GM23338 (cell line): Measurements from ENCODE around the gene SRP68. TPM values are rescaled to one million over a fixed set of nuclear protein-coding genes. Genes with fewer than 3 reads are reported as not detected.
A peak's percentile ranks its signal among the peaks of the same experiment; 100 is the strongest.

Experiments used
- ATAC-seq: fragments of 200-7000 bp; cut with Tn5 transposase; 3 replicates; pipeline ENCODE4 v1.9.1; 2020
- DNase-seq: peaks from one replicate; pipeline ENCODE4 v3.0.0-alpha.2; 2015; ENCODE audit warnings: low spot score
- H2AFZ ChIP-seq: fragments of 200-600 bp; sonication (generic); 2 replicates; pipeline ENCODE4 v1.8.0; 2016; ENCODE audit warnings: antibody characterized with exemption, mild to moderate bottlenecking, moderate library complexity
- H3F3A ChIP-seq: fragments of 200-600 bp; sonication (generic); replicated peaks from 2 replicates; pipeline ENCODE4 v1.8.0; 2017; ENCODE audit warnings: antibody characterized with exemption, mixed run types, low read depth
- H3K27ac ChIP-seq: fragments of 200-600 bp; sonication (generic); 2 replicates; pipeline ENCODE4 v1.6.1; 2016; ENCODE audit warnings: low read depth
- H3K27me3 ChIP-seq: fragments of 200-600 bp; sonication (generic); 2 replicates; pipeline ENCODE4 v1.8.0; 2016; ENCODE audit warnings: mild to moderate bottlenecking, mixed run types, moderate library complexity; ENCODE audit not compliant: insufficient read depth
- H3K36me3 ChIP-seq: fragments of 200-600 bp; sonication (generic); 2 replicates; pipeline ENCODE4 v1.8.0; 2016; ENCODE audit warnings: mild to moderate bottlenecking; ENCODE audit not compliant: insufficient read depth
- H3K4me1 ChIP-seq: fragments of 200-600 bp; sonication (generic); 2 replicates; pipeline ENCODE4 v1.8.0; 2016; ENCODE audit warnings: mild to moderate bottlenecking, moderate library complexity; ENCODE audit not compliant: insufficient read depth
- H3K4me2 ChIP-seq: fragments of 200-600 bp; sonication (generic); 2 replicates; pipeline ENCODE4 v1.7.1; 2017; ENCODE audit warnings: mixed run types
- H3K4me3 ChIP-seq: fragments of 200-600 bp; sonication (generic); 2 replicates; pipeline ENCODE4 v1.6.1; 2016; ENCODE audit warnings: mixed run types
- H3K79me2 ChIP-seq: fragments of 200-600 bp; sonication (generic); replicated peaks from 2 replicates; pipeline ENCODE4 v1.8.0; 2017; ENCODE audit warnings: mild to moderate bottlenecking; ENCODE audit not compliant: insufficient read depth
- H3K9me2 ChIP-seq: fragments of 200-600 bp; sonication (generic); 2 replicates; pipeline ENCODE4 v1.8.0; 2017; ENCODE audit not compliant: insufficient read depth
- H4K20me1 ChIP-seq: fragments of 200-600 bp; sonication (generic); replicated peaks from 2 replicates; pipeline ENCODE4 v1.8.0; 2017; ENCODE audit warnings: mild to moderate bottlenecking; ENCODE audit not compliant: insufficient read depth
- H3K27ac Mint-ChIP-seq: 2 replicates; pipeline ENCODE4 v1.8.0; 2020; ENCODE audit warnings: inconsistent platforms, mild to moderate bottlenecking, moderate library complexity, mixed read lengths
- H3K27me3 Mint-ChIP-seq: 3 replicates; pipeline ENCODE4 v1.8.0; 2022; ENCODE audit warnings: low read depth, mild to moderate bottlenecking, moderate library complexity, mixed read lengths, inconsistent platforms; ENCODE audit not compliant: insufficient read depth, poor library complexity
- H3K36me3 Mint-ChIP-seq: 3 replicates; pipeline ENCODE4 v1.8.0; 2021; ENCODE audit warnings: low read depth, mild to moderate bottlenecking, inconsistent platforms, moderate library complexity, mixed read lengths
- H3K4me1 Mint-ChIP-seq: 3 replicates; pipeline ENCODE4 v1.8.0; 2020; ENCODE audit warnings: mild to moderate bottlenecking, inconsistent platforms, mixed read lengths
- H3K4me3 Mint-ChIP-seq: 3 replicates; pipeline ENCODE4 v1.8.0; 2021; ENCODE audit warnings: moderate library complexity, mild to moderate bottlenecking, inconsistent platforms, mixed read lengths
- H3K9me3 Mint-ChIP-seq: 3 replicates; pipeline ENCODE4 v1.8.0; 2020; ENCODE audit warnings: moderate library complexity, mild to moderate bottlenecking, inconsistent platforms, mixed read lengths
- CREB1 ChIP-seq: fragments of 250-450 bp; sonication (Bioruptor Pico); IDR thresholded peaks from 2 replicates; pipeline ENCODE4 v1.5.0; 2020; ENCODE audit warnings: low read depth, mild to moderate bottlenecking, moderate library complexity
- JUNB ChIP-seq: IDR thresholded peaks from one replicate; pipeline ENCODE4 v1.6.1; 2016; ENCODE audit warnings: antibody characterized with exemption; ENCODE audit not compliant: unreplicated experiment
- NANOG ChIP-seq: IDR thresholded peaks from 2 replicates; pipeline ENCODE4 v1.6.1; 2016; ENCODE audit warnings: antibody characterized with exemption, borderline replicate concordance
- STAT1 ChIP-seq: IDR thresholded peaks from one replicate; pipeline ENCODE4 v1.6.1; 2016; ENCODE audit warnings: antibody characterized with exemption; ENCODE audit not compliant: unreplicated experiment
- ZNF114 ChIP-seq: fragments of 250-450 bp; sonication (Bioruptor Pico); IDR thresholded peaks from 2 replicates; pipeline ENCODE4 v1.5.0; 2020; ENCODE audit warnings: mild to moderate bottlenecking, moderate library complexity
- polyA plus RNA-seq: library from polyadenylated mRNA; unstranded; fragments of >200 nt; fragmentation: Nextera tagmentation; extraction: Ambion mirVana; gene quantifications from 2 replicates; pipeline ENCODE4 v1.2.1, GENCODE V29; 2016
- total RNA-seq: library from RNA; depleted of rRNA; stranded (reverse); fragments of >200 nt; shearing (Covaris generic); gene quantifications from 2 replicates; pipeline ENCODE4 v1.2.3, GENCODE V29; 2014
- TF ChIP-seq, protein P1 (sequence below): fragments of 250-450 bp; sonication (Bioruptor Pico); IDR thresholded peaks from 2 replicates; pipeline ENCODE4 v1.5.0; 2020; ENCODE audit warnings: mild to moderate bottlenecking, moderate library complexity
- TF ChIP-seq, protein P2 (sequence below), 2 experiments: fragments of 200-600 bp in 1 of 2; sonication (generic) in 1 of 2; conservative IDR thresholded peaks; 2 replicates each; pipeline versions ENCODE4 v1.5.1 to v1.6.1; 2016 to 2017; ENCODE audit warnings: antibody characterized with exemption in 2 of 2, low read depth in 2 of 2, mild to moderate bottlenecking in 2 of 2, moderate library complexity in 1 of 2

The SRP68 gene
- total and polyA plus RNA-seq, 2 experiments from 2014 or later, result 30.7 to 62.8 TPM

DNA sequence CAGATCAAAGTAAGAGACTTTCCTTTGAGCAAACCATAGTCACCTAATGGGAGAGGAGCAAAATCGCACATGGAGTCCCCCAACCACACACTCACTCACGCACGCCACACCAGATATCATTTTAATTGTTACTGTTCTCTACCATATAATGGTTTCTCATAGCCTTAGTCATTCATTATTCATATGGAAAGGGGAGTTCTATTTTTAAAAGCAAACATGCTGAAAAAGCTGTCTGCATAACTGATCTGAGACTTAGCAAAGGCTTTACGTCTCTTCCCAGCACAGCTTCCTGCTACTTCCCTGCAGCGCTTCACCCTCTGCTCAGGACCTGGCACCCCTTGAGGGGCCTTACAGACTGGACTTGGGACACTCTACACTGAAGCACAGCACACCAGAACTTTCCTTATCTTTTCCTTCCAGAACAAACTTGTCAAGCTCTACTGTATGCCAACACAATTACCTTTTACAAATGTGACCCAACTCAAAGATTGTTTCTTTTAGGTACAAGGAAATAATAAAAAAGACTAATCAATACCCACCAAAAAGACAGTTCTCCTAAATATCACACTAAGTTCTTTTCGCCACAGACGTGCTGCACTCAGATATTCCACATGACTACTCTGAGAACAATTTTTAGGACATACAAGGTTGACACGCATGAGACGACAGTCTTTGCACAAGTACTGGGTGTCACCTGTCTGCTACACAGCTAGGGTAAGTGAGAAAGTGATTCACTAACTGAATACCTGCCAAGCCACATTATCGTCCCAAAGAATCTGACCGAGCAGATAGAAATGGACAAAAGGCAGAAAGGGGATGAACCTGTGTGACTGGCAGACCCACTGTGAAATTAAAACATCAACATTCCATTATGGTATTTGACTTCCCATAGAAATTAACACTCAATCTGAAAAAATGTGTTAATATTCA lies 21.5 kb downstream of the SRP68 start:
- H3F3A ChIP-seq, result peaks cover 12% of the 10 kb centered on the region; the same call in 1 of the 2 replicates
- Mint-ChIP-seq H3K36me3 (peaks cover 62% of the 10 kb centered on the region), H3K9me3 (no peaks in the 10 kb centered on the region), H3K4me3 (no peak overlapping the region), H3K27me3 (peaks cover 1% of the 10 kb centered on the region), H3K27ac (no peak overlapping the region; the same call in 1 of the 2 replicates), H3K4me1 (peaks cover 5% of the 10 kb centered on the region; the same call in 2 of the 3 replicates)
- no peak for TF ChIP-seq JUNB
- no peak for TF ChIP-seq CREB1 (CRISPR knock-in tag)
- TF ChIP-seq NANOG, result no peak
- no peaks in the 10 kb centered on the region for H3K9me2 ChIP-seq
- DNase-seq (no peak), ATAC-seq (no peak)
- no peaks in the 10 kb centered on the region for H3K27me3 ChIP-seq
- H3K79me2 ChIP-seq, result peaks cover 14% of the 10 kb centered on the region; the same call in 1 of the 2 replicates
- H2AFZ ChIP-seq, result no peak overlapping the region
- H3K4me1 ChIP-seq, result peaks cover 9% of the 10 kb centered on the region; the same call in 1 of the 2 replicates
- peak overlapping the region; percentile 74; the same call in 1 of the 2 replicates for H3K27ac ChIP-seq
- no peak overlapping the region for H3K4me2 ChIP-seq
- no peak overlapping the region for H3K4me3 ChIP-seq
- peaks cover 15% of the 10 kb centered on the region for H4K20me1 ChIP-seq
- peaks cover 35% of the 10 kb centered on the region for H3K36me3 ChIP-seq

DNA sequence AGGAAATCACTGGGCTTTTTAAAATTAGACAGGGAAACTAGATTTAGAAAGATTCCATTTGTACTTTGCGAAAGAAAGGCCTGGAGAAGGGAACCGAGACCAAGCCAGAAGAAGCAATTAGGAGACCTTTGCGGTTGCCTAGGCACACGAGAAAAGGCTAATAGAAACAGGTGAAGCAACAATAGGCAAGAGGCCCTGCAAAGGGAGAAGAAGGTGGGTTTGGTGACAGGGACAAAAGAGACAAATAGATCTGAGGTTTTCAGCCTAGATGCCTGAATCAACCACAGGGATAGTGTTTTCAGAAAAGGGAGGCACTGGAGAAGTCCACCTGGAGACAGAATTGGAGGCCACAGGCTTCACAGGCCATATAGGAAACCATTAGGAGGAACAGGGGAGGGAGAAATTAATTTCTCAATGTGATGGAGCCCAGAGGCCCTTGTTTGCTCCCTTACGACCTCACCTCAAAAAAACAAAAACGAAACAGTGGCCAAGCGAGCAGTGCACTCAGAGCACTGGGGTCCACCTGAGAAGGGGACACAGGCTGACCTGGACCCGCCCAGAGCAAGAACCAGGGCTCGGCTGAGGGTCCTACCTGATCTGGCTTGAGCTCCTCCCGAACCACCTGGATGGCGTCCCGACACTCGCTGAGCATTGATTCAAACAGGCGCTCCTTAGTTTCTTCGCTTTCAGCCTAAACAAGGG lies 22.3 kb downstream of the SRP68 start:
- Histone ChIP-seq H3K27me3 (no peaks in the 10 kb centered on the region), H3F3A (peaks cover 12% of the 10 kb centered on the region; the same call in 1 of the 2 replicates), H3K79me2 (peaks cover 14% of the 10 kb centered on the region; the same call in 1 of the 2 replicates), H3K4me3 (no peak overlapping the region), H4K20me1 (peaks cover 15% of the 10 kb centered on the region), H3K27ac (peak overlapping the region; percentile 74), H2AFZ (no peak overlapping the region), H3K36me3 (peaks cover 35% of the 10 kb centered on the region), H3K4me1 (peaks cover 9% of the 10 kb centered on the region; the same call in 1 of the 2 replicates), H3K9me2 (no peaks in the 10 kb centered on the region), H3K4me2 (no peak overlapping the region)
- Mint-ChIP-seq H3K27ac (no peak overlapping the region; the same call in 1 of the 2 replicates), H3K4me3 (no peak overlapping the region), H3K4me1 (peaks cover 5% of the 10 kb centered on the region; the same call in 2 of the 3 replicates), H3K27me3 (peaks cover 1% of the 10 kb centered on the region), H3K9me3 (no peaks in the 10 kb centered on the region), H3K36me3 (peaks cover 66% of the 10 kb centered on the region)
- no peak for DNase-seq
- ATAC-seq, result no peak
- TF ChIP-seq NANOG, result no peak
- TF ChIP-seq ZNF114 (CRISPR knock-in tag), result no peak
- TF ChIP-seq, protein P1, sequence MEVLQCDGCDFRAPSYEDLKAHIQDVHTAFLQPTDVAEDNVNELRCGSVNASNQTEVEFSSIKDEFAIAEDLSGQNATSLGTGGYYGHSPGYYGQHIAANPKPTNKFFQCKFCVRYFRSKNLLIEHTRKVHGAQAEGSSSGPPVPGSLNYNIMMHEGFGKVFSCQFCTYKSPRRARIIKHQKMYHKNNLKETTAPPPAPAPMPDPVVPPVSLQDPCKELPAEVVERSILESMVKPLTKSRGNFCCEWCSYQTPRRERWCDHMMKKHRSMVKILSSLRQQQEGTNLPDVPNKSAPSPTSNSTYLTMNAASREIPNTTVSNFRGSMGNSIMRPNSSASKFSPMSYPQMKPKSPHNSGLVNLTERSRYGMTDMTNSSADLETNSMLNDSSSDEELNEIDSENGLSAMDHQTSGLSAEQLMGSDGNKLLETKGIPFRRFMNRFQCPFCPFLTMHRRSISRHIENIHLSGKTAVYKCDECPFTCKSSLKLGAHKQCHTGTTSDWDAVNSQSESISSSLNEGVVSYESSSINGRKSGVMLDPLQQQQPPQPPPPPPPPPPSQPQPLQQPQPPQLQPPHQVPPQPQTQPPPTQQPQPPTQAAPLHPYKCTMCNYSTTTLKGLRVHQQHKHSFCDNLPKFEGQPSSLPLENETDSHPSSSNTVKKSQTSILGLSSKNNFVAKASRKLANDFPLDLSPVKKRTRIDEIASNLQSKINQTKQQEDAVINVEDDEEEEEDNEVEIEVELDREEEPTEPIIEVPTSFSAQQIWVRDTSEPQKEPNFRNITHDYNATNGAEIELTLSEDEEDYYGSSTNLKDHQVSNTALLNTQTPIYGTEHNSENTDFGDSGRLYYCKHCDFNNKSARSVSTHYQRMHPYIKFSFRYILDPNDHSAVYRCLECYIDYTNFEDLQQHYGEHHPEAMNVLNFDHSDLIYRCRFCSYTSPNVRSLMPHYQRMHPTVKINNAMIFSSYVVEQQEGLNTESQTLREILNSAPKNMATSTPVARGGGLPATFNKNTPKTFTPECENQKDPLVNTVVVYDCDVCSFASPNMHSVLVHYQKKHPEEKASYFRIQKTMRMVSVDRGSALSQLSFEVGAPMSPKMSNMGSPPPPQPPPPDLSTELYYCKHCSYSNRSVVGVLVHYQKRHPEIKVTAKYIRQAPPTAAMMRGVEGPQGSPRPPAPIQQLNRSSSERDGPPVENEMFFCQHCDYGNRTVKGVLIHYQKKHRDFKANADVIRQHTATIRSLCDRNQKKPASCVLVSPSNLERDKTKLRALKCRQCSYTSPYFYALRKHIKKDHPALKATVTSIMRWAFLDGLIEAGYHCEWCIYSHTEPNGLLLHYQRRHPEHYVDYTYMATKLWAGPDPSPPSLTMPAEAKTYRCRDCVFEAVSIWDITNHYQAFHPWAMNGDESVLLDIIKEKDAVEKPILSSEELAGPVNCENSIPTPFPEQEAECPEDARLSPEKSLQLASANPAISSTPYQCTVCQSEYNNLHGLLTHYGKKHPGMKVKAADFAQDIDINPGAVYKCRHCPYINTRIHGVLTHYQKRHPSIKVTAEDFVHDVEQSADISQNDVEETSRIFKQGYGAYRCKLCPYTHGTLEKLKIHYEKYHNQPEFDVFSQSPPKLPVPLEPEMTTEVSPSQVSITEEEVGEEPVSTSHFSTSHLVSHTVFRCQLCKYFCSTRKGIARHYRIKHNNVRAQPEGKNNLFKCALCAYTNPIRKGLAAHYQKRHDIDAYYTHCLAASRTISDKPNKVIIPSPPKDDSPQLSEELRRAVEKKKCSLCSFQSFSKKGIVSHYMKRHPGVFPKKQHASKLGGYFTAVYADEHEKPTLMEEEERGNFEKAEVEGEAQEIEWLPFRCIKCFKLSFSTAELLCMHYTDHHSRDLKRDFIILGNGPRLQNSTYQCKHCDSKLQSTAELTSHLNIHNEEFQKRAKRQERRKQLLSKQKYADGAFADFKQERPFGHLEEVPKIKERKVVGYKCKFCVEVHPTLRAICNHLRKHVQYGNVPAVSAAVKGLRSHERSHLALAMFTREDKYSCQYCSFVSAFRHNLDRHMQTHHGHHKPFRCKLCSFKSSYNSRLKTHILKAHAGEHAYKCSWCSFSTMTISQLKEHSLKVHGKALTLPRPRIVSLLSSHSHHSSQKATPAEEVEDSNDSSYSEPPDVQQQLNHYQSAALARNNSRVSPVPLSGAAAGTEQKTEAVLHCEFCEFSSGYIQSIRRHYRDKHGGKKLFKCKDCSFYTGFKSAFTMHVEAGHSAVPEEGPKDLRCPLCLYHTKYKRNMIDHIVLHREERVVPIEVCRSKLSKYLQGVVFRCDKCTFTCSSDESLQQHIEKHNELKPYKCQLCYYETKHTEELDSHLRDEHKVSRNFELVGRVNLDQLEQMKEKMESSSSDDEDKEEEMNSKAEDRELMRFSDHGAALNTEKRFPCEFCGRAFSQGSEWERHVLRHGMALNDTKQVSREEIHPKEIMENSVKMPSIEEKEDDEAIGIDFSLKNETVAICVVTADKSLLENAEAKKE (CRISPR knock-in tag), result no peak
- TF ChIP-seq, protein P2, sequence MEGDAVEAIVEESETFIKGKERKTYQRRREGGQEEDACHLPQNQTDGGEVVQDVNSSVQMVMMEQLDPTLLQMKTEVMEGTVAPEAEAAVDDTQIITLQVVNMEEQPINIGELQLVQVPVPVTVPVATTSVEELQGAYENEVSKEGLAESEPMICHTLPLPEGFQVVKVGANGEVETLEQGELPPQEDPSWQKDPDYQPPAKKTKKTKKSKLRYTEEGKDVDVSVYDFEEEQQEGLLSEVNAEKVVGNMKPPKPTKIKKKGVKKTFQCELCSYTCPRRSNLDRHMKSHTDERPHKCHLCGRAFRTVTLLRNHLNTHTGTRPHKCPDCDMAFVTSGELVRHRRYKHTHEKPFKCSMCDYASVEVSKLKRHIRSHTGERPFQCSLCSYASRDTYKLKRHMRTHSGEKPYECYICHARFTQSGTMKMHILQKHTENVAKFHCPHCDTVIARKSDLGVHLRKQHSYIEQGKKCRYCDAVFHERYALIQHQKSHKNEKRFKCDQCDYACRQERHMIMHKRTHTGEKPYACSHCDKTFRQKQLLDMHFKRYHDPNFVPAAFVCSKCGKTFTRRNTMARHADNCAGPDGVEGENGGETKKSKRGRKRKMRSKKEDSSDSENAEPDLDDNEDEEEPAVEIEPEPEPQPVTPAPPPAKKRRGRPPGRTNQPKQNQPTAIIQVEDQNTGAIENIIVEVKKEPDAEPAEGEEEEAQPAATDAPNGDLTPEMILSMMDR (conservative IDR thresholded peaks at IDR 0.05; ENCODE audit: low read depth in 2 of 2), result no peak
- no peak for TF ChIP-seq STAT1
